SK-N-SH (cell line): Measurements from ENCODE around the gene POLR3C. TPM values are rescaled to one million over a fixed set of nuclear protein-coding genes. Genes with fewer than 3 reads are reported as not detected.

ENCODE experiments used
- CTCF ChIA-PET: fragments of 300-600, 350-600 bp; formaldehyde crosslinking; extraction: SDS; loops from one replicate; lab custom pipeline; 2021; lab: Yijun Ruan, JAX
- POLR2A ChIA-PET: fragments of 350-600 bp; sonication (Branson Sonifier 250); formaldehyde crosslinking; extraction: SDS; loops from one replicate; lab custom pipeline; 2020; ENCODE audit warnings: antibody characterized with exemption, inconsistent platforms; lab: Yijun Ruan, JAX
- DNase-seq: peaks from one replicate; pipeline ENCODE4 v3.0.0; 2012
- H2AFZ ChIP-seq: fragments of 200-600 bp; sonication (generic); 2 replicates; pipeline ENCODE4 v1.8.1; 2016; ENCODE audit warnings: antibody characterized with exemption, mild to moderate bottlenecking, low read depth
- H3F3A ChIP-seq: fragments of 200-600 bp; sonication (generic); replicated peaks from 2 replicates; pipeline ENCODE3; 2016; ENCODE audit warnings: antibody characterized with exemption, mild to moderate bottlenecking; ENCODE audit not compliant: insufficient read depth
- H3K27ac ChIP-seq, 2 experiments: fragments of 200-500 bp in 1 of 2; fragments of 200-600 bp in 1 of 2; sonication (Bioruptor generic) in 1 of 2; sonication (generic), shearing (Covaris generic) in 1 of 2; 2 replicates each; pipeline versions ENCODE4 v1.5.1 to v1.6.1; 2014 to 2016; ENCODE audit warnings: low read depth in 2 of 2, inconsistent platforms in 1 of 2, low read length in 1 of 2, mild to moderate bottlenecking in 1 of 2, mixed read lengths in 1 of 2
- H3K27me3 ChIP-seq: fragments of 200-600 bp; sonication (generic), shearing (Covaris generic); 2 replicates; pipeline ENCODE4 v1.6.1; 2016; ENCODE audit warnings: mixed run types; ENCODE audit not compliant: insufficient read depth
- H3K36me3 ChIP-seq, 2 experiments: fragments of 200-500 bp in 1 of 2; fragments of 200-600 bp in 1 of 2; sonication (Bioruptor generic) in 1 of 2; sonication (generic) in 1 of 2; replicated peaks in 1 of 2; 2 replicates each; pipeline versions ENCODE3 to v1.5.1; 2014 to 2016; ENCODE audit warnings: low read length in 1 of 2, mild to moderate bottlenecking in 1 of 2; ENCODE audit not compliant: insufficient read depth in 2 of 2, control insufficient read depth in 1 of 2
- H3K4me1 ChIP-seq, 2 experiments: fragments of 200-500 bp in 1 of 2; fragments of 200-600 bp in 1 of 2; sonication (Bioruptor generic) in 1 of 2; sonication (generic), shearing (Covaris generic) in 1 of 2; 2 replicates each; pipeline versions ENCODE4 v1.5.1 to v1.6.1; 2014 to 2016; ENCODE audit warnings: low read depth in 1 of 2, low read length in 1 of 2, mixed run types in 1 of 2; ENCODE audit not compliant: insufficient read depth in 2 of 2, control insufficient read depth in 1 of 2
- H3K4me2 ChIP-seq: fragments of 200-600 bp; sonication (generic), shearing (Covaris generic); 2 replicates; pipeline ENCODE4 v1.6.1; 2017; ENCODE audit warnings: mixed run types
- H3K4me3 ChIP-seq, 2 experiments: fragments of 200-500 bp in 1 of 2; fragments of 200-600 bp in 1 of 2; sonication (Bioruptor generic) in 1 of 2; sonication (generic), shearing (Covaris generic) in 1 of 2; 2 replicates each; pipeline versions ENCODE4 v1.5.1 to v1.8.1; 2014 to 2016; ENCODE audit warnings: low read depth in 2 of 2, inconsistent platforms in 1 of 2, low read length in 1 of 2, mild to moderate bottlenecking in 1 of 2, mixed read lengths in 1 of 2, moderate library complexity in 1 of 2
- H3K79me2 ChIP-seq: fragments of 200-600 bp; sonication (generic); 2 replicates; pipeline ENCODE4 v1.8.1; 2017; ENCODE audit warnings: mild to moderate bottlenecking; ENCODE audit not compliant: insufficient read depth
- H3K9ac ChIP-seq: fragments of 200-600 bp; sonication (generic); 2 replicates; pipeline ENCODE4 v1.6.1; 2017; ENCODE audit warnings: mixed run types
- H3K9me2 ChIP-seq: fragments of 200-600 bp; sonication (generic); 2 replicates; pipeline ENCODE4 v1.6.1; 2017; ENCODE audit warnings: mixed run types
- H3K9me3 ChIP-seq: fragments of 200-600 bp; sonication (generic); 2 replicates; pipeline ENCODE4 v1.6.1; 2017; ENCODE audit warnings: mixed run types, mild to moderate bottlenecking, moderate library complexity
- H4K20me1 ChIP-seq: fragments of 200-600 bp; sonication (generic); 2 replicates; pipeline ENCODE4 v1.6.1; 2017; ENCODE audit warnings: mild to moderate bottlenecking, mixed run types; ENCODE audit not compliant: insufficient read depth
- CHD2 ChIP-seq: fragments of 150-350 bp; IDR thresholded peaks from 2 replicates; pipeline ENCODE4 v1.6.1; 2018; ENCODE audit warnings: low read length; ENCODE audit not compliant: partially characterized antibody
- FOSL2 ChIP-seq: IDR thresholded peaks from 2 replicates; pipeline ENCODE4 v1.4.0; 2012; ENCODE audit warnings: low read depth, mild to moderate bottlenecking, moderate library complexity, borderline replicate concordance
- FOXJ3 ChIP-seq: sonication (generic); formaldehyde crosslinking; IDR thresholded peaks from 2 replicates; pipeline ENCODE4 v1.5.1; 2020; ENCODE audit warnings: mild to moderate bottlenecking, missing genetic modification reagents
- FOXM1 ChIP-seq: IDR thresholded peaks from 2 replicates; pipeline ENCODE4 v1.4.0; 2012; ENCODE audit warnings: low read depth, mild to moderate bottlenecking
- JUND ChIP-seq: IDR thresholded peaks from 2 replicates; pipeline ENCODE4 v1.4.0; 2012
- MEF2A ChIP-seq: IDR thresholded peaks from 2 replicates; pipeline ENCODE4 v1.4.0; 2012; ENCODE audit warnings: low read depth, borderline replicate concordance
- NFIC ChIP-seq: IDR thresholded peaks from 2 replicates; pipeline ENCODE4 v1.4.0; 2012; ENCODE audit warnings: borderline replicate concordance
- NRF1 ChIP-seq: IDR thresholded peaks from 2 replicates; pipeline ENCODE4 v1.6.1; 2012; ENCODE audit warnings: low read depth, mild to moderate bottlenecking, low read length
- PBX3 ChIP-seq: IDR thresholded peaks from 2 replicates; pipeline ENCODE4; 2012
- POLR2AphosphoS5 ChIP-seq: IDR thresholded peaks from 2 replicates; pipeline ENCODE4 v1.6.1; 2012; ENCODE audit warnings: low read depth, low read length
- RAD21 ChIP-seq: IDR thresholded peaks from 2 replicates; pipeline ENCODE4 v1.6.1; 2012; ENCODE audit warnings: mild to moderate bottlenecking, low read length
- SIN3A ChIP-seq: IDR thresholded peaks from 2 replicates; pipeline ENCODE4 v1.6.1; 2012; ENCODE audit warnings: low read depth, mild to moderate bottlenecking, low read length, moderate library complexity, borderline replicate concordance
- SMC3 ChIP-seq: IDR thresholded peaks from 2 replicates; pipeline ENCODE4 v1.6.1; 2012; ENCODE audit warnings: low read depth, low read length, improper control_type of control experiment
- TEAD4 ChIP-seq: IDR thresholded peaks from 2 replicates; pipeline ENCODE4 v1.4.0; 2012; ENCODE audit warnings: mild to moderate bottlenecking, borderline replicate concordance; ENCODE audit not compliant: insufficient read depth
- USF2 ChIP-seq: fragments of 150-350 bp; IDR thresholded peaks from 2 replicates; pipeline ENCODE4 v1.6.1; 2017; ENCODE audit warnings: antibody characterized with exemption, low read length, low read depth, borderline replicate concordance
- WGBS: methylation state at CpG from one replicate; pipeline ENCODE4 v1.1.6; 2017; ENCODE audit warnings: low lambda C conversion rate; 5-methylcytosine and 5-hydroxymethylcytosine counted together
- polyA plus RNA-seq, 3 experiments: library from polyadenylated mRNA; depleted of rRNA; stranded (reverse); fragments of >200 nt; gene quantifications; 2 replicates each; pipeline ENCODE4 v1.2.3, GENCODE V29; 2012
- TF ChIP-seq, protein P1 (sequence below): IDR thresholded peaks from 2 replicates; pipeline ENCODE4 v1.4.0; 2012; ENCODE audit warnings: low read depth, borderline replicate concordance
- TF ChIP-seq, protein P2 (sequence below): fragments of 150-350 bp; IDR thresholded peaks from 2 replicates; pipeline ENCODE4 v1.6.1; 2016; ENCODE audit warnings: mild to moderate bottlenecking, low read depth, low read length
- TF ChIP-seq, protein P3 (sequence below): IDR thresholded peaks from 2 replicates; pipeline ENCODE4 v1.6.1; 2012; ENCODE audit warnings: mild to moderate bottlenecking, low read depth, low read length, moderate library complexity

POLR3C gene
- polyA plus RNA-seq, 1 of the 3 experiments (the other 2 are of a cell fraction) = 34.1 TPM

DNA sequence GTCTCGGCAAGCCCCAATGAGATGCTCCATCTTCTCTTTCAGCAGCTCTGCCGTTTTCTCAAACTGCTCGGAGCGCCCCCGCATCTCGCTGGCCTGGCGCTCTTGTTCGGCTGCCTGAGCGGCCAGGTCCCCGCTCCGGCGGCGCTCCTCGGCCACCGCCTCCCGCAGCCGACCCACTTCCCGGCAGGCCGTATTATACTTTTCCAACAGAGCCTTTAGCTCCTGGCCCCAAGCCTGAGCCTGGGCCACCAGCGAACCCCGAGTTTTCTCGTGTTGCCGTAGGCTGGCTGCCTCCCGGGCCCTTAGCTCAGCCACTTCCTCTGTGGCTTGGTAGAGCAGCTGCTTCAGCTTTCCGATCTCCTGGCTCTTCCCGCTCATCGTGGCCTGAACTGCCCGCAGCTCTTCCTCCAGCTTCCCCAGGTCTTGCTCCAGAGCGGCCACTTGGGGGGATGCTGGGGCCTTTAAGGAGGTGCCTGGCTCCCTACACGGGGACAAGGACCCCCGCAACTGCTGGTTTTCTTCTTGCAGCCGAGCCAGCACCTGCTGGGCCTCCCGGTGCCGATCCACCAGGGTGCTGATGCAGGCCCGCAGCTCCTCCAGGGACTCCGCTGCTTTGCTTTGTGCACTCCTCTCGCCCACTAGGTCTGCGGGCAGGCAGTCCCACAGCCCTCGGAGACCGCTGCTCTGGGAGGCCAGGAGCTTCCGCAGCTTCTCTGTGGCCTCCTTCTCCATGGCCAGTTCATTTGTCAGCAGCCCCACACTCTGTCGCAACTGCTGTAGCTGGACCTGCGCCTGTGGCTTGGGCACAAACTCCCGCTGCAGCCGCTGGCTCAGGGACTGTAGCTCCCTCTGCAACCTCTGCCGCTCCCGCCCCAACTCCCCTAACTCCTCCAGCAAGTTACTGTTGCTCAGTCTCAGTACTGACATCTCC lies 48.3 kb downstream of the POLR3C start (continued):
- no peak for TF ChIP-seq FOSL2
- TF ChIP-seq TEAD4 = no peak

DNA sequence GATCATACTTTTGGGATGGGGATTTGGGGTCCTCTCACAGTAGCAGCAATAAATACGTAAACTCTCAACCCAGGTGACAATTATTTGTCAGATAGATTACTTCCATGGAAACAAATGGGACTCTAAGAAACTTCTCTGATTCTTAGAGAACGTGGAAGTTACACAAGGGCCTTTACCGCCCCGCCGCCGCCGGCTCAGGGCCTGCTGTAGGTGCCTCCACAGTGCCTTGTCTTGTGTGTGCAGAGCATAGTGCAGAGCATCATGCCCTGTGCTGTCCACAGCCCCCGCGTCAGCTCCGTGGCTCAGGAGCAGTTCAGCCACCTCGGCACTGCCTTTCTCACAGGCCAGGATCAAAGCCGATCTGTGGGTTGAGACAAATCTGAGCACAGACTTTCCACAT lies 50.6 kb downstream of the POLR3C start:
- WGBS = 92% methylated on average over 11 of the region's 12 CpGs
- CTCF ChIA-PET = interaction anchor here (1.9 kb wide), 1 partner anchor 29 kb away, joined by 6 read pairs; the partner anchor contains the start of gene NUDT17
- no peaks in the 10 kb centered on the region for H3K9me2 ChIP-seq
- H3K4me3 ChIP-seq = no peak overlapping the region
- no peak for DNase-seq
- no peaks in the 10 kb centered on the region for H3K9me3 ChIP-seq
- POLR2A ChIA-PET = no interaction called here
- no peak for TF ChIP-seq SMC3
- TF ChIP-seq FOXM1 = no peak
- no peak for TF ChIP-seq NRF1
- no peak for TF ChIP-seq NFIC
- TF ChIP-seq, protein P1, sequence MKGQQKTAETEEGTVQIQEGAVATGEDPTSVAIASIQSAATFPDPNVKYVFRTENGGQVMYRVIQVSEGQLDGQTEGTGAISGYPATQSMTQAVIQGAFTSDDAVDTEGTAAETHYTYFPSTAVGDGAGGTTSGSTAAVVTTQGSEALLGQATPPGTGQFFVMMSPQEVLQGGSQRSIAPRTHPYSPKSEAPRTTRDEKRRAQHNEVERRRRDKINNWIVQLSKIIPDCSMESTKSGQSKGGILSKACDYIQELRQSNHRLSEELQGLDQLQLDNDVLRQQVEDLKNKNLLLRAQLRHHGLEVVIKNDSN = no peak
- TF ChIP-seq FOXJ3 (CRISPR knock-in tag) = no peak
- no peak for TF ChIP-seq SIN3A
- TF ChIP-seq, protein P2, sequence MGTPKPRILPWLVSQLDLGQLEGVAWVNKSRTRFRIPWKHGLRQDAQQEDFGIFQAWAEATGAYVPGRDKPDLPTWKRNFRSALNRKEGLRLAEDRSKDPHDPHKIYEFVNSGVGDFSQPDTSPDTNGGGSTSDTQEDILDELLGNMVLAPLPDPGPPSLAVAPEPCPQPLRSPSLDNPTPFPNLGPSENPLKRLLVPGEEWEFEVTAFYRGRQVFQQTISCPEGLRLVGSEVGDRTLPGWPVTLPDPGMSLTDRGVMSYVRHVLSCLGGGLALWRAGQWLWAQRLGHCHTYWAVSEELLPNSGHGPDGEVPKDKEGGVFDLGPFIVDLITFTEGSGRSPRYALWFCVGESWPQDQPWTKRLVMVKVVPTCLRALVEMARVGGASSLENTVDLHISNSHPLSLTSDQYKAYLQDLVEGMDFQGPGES = no peak
- TF ChIP-seq CHD2 = no peak
- TF ChIP-seq RAD21 = no peak
- TF ChIP-seq PBX3 = no peak
- TF ChIP-seq USF2 = no peak
- TF ChIP-seq JUND = no peak
- TF ChIP-seq, protein P3, sequence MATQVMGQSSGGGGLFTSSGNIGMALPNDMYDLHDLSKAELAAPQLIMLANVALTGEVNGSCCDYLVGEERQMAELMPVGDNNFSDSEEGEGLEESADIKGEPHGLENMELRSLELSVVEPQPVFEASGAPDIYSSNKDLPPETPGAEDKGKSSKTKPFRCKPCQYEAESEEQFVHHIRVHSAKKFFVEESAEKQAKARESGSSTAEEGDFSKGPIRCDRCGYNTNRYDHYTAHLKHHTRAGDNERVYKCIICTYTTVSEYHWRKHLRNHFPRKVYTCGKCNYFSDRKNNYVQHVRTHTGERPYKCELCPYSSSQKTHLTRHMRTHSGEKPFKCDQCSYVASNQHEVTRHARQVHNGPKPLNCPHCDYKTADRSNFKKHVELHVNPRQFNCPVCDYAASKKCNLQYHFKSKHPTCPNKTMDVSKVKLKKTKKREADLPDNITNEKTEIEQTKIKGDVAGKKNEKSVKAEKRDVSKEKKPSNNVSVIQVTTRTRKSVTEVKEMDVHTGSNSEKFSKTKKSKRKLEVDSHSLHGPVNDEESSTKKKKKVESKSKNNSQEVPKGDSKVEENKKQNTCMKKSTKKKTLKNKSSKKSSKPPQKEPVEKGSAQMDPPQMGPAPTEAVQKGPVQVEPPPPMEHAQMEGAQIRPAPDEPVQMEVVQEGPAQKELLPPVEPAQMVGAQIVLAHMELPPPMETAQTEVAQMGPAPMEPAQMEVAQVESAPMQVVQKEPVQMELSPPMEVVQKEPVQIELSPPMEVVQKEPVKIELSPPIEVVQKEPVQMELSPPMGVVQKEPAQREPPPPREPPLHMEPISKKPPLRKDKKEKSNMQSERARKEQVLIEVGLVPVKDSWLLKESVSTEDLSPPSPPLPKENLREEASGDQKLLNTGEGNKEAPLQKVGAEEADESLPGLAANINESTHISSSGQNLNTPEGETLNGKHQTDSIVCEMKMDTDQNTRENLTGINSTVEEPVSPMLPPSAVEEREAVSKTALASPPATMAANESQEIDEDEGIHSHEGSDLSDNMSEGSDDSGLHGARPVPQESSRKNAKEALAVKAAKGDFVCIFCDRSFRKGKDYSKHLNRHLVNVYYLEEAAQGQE = no peak
- no peak for TF ChIP-seq POLR2AphosphoS5
- TF ChIP-seq MEF2A = no peak
- H2AFZ ChIP-seq = no peak overlapping the region
- H3K27me3 ChIP-seq = no peaks in the 10 kb centered on the region
- no peak overlapping the region for H3K4me2 ChIP-seq
- H3F3A ChIP-seq = no peaks in the 10 kb centered on the region
- no peaks in the 10 kb centered on the region for H3K79me2 ChIP-seq
- no peaks in the 10 kb centered on the region for H4K20me1 ChIP-seq
- H3K9ac ChIP-seq = no peak overlapping the region
- no peaks in the 10 kb centered on the region; a peak in 1 of 4 replicates for H3K4me1 ChIP-seq
- H3K27ac ChIP-seq = no peak overlapping the region
- no peaks in the 10 kb centered on the region for H3K36me3 ChIP-seq
